Hypothalamus (tissue), 51 donors: Measurements from ENCODE around the gene GP9.
"Not testable (repeated sequence)": the region's sequence is repeated elsewhere in the genome, so short reads cannot be mapped to it uniquely, and the experiment has no call there.

ENCODE experiments used
- DNase-seq, 51 donors: peaks; one replicate each; lab custom pipeline; 2025; lab: John Stamatoyannopoulos, UW

GP9 gene

GRCh38 chr3:129106320-129106719 lies 45.7 kb downstream of the GP9 start:
- no peak for DNase-seq

GRCh38 chr3:129106866-129107565 lies 46.4 kb downstream of the GP9 start:
- DNase-seq: no peak

- DNase-seq: no peak
Measured at GRCh38 chr3:129107793-129108192, 47.2 kb downstream of the GP9 start.

- not testable (repeated sequence) for DNase-seq
Measured at GRCh38 chr3:129111076-129111780, 50.6 kb downstream of the GP9 start.
